HG03439 (cell line): Measurements from ENCODE around the gene SCRN3.
"Not testable (repeated sequence)": the region's sequence is repeated elsewhere in the genome, so short reads cannot be mapped to it uniquely, and the experiment has no call there.

Experiments used
- ATAC-seq: cut with Tn5 transposase; IDR thresholded peaks from one replicate; pipeline ENCODE4 v1.9.1; 2021; ENCODE audit warnings: mild to moderate bottlenecking, moderate library complexity; ENCODE audit not compliant: unreplicated experiment

SCRN3 gene

GRCh38 chr2:174403628-174404027, 8.1 kb downstream of the SCRN3 start:
- no peak for ATAC-seq

GRCh38 chr2:174410039-174410438, 14.5 kb downstream of the SCRN3 start:
- not testable (repeated sequence) for ATAC-seq

GRCh38 chr2:174412256-174412655, 16.7 kb downstream of the SCRN3 start:
- no peak for ATAC-seq

GRCh38 chr2:174428214-174428613, 32.7 kb downstream of the SCRN3 start:
- ATAC-seq = no peak

- ATAC-seq = no peak
These were observed 34.5 kb downstream of the SCRN3 start for GRCh38 chr2:174430066-174430465.

- no peak for ATAC-seq
These were observed 36.4 kb downstream of the SCRN3 start for GRCh38 chr2:174431902-174432301.

GRCh38 chr2:174436351-174436750, 40.8 kb downstream of the SCRN3 start:
- no peak for ATAC-seq

GRCh38 chr2:174438146-174438886, 42.8 kb downstream of the SCRN3 start:
- ATAC-seq = no peak

- ATAC-seq = no peak
These were observed 43.8 kb downstream of the SCRN3 start for GRCh38 chr2:174439323-174439722.

- no peak for ATAC-seq
These were observed 44.4 kb downstream of the SCRN3 start for GRCh38 chr2:174439950-174440349.

- no peak for ATAC-seq
These were observed 47.3 kb downstream of the SCRN3 start for GRCh38 chr2:174442546-174443510.

- no peak for ATAC-seq
These were observed 49.2 kb downstream of the SCRN3 start for GRCh38 chr2:174444761-174445160.

- no peak for ATAC-seq
These were observed 49.7 kb downstream of the SCRN3 start for GRCh38 chr2:174445248-174445647.

- ATAC-seq = no peak
These were observed 51.0 kb downstream of the SCRN3 start for GRCh38 chr2:174446531-174446930.

GRCh38 chr2:174449033-174449432, 53.5 kb downstream of the SCRN3 start:
- ATAC-seq = no peak

GRCh38 chr2:174450021-174450816, 54.7 kb downstream of the SCRN3 start:
- no peak for ATAC-seq

- no peak for ATAC-seq
These were observed 59.0 kb downstream of the SCRN3 start for GRCh38 chr2:174454566-174454965.

- ATAC-seq = no peak
These were observed 65.7 kb downstream of the SCRN3 start for GRCh38 chr2:174461221-174461620.

- no peak for ATAC-seq
These were observed 69.8 kb downstream of the SCRN3 start for GRCh38 chr2:174465327-174465726.

GRCh38 chr2:174473796-174474195, 78.3 kb downstream of the SCRN3 start:
- ATAC-seq = no peak

- ATAC-seq = no peak
These were observed 82.2 kb downstream of the SCRN3 start for GRCh38 chr2:174477759-174478158.
